Gastrocnemius medialis (tissue), 4 donors: ENCODE results near the gene VSIG8.
"Not testable (repeated sequence)": the region's sequence is repeated elsewhere in the genome, so short reads cannot be mapped to it uniquely, and the experiment has no call there.

Source experiments
- POLR2A ChIP-seq, 2 donors: fragments of 450-650 bp; IDR thresholded peaks; one replicate each; pipeline ENCODE4 v1.6.1; 2017; ENCODE audit warnings: antibody characterized with exemption in 2 of 2, mild to moderate bottlenecking in 2 of 2, moderate library complexity in 2 of 2
- TF ChIP-seq, protein P1 (sequence below), 5 experiments: fragments of 450-650 bp in 3 of 5; fragments of 200-600 bp in 2 of 5; sonication (generic) in 2 of 5; IDR thresholded peaks in 4 of 5; conservative IDR thresholded peaks in 1 of 5; 1 replicate in 4 of 5; 2 replicates in 1 of 5; pipeline ENCODE4 v1.5.1; 2016 to 2019; ENCODE audit warnings: antibody characterized with exemption in 5 of 5, mild to moderate bottlenecking in 3 of 5, moderate library complexity in 3 of 5

DNA sequence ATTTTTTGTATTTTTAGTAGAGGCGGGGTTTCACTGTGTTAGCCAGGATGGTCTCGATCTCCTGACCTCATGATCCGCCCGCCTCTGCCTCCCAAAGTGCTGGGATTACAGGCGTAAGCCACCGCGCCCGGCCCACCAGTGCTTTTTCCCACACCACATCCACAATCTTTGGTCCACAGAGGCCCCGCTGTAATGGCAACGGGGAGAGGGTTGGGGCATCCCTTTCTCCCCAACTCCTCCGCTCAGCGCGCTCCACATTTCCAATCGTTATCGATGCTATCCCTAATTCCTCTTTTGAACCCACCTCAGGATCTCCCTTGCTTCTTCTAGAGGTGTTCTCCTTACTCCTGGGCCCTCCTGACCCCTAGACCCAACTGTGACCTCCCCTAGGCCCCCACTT is 37.2 kb upstream of the VSIG8 start:
- TF ChIP-seq, protein P1, sequence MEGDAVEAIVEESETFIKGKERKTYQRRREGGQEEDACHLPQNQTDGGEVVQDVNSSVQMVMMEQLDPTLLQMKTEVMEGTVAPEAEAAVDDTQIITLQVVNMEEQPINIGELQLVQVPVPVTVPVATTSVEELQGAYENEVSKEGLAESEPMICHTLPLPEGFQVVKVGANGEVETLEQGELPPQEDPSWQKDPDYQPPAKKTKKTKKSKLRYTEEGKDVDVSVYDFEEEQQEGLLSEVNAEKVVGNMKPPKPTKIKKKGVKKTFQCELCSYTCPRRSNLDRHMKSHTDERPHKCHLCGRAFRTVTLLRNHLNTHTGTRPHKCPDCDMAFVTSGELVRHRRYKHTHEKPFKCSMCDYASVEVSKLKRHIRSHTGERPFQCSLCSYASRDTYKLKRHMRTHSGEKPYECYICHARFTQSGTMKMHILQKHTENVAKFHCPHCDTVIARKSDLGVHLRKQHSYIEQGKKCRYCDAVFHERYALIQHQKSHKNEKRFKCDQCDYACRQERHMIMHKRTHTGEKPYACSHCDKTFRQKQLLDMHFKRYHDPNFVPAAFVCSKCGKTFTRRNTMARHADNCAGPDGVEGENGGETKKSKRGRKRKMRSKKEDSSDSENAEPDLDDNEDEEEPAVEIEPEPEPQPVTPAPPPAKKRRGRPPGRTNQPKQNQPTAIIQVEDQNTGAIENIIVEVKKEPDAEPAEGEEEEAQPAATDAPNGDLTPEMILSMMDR (IDR thresholded peaks at IDR 0.05 in 4 of 5, conservative IDR thresholded peaks at IDR 0.05 in 1 of 5), result not testable (repeated sequence)
- not testable (repeated sequence) for TF ChIP-seq POLR2A (IDR thresholded peaks at IDR 0.05)
